ENCODE data around the gene RAB3C.

The RAB3C gene

DNA sequence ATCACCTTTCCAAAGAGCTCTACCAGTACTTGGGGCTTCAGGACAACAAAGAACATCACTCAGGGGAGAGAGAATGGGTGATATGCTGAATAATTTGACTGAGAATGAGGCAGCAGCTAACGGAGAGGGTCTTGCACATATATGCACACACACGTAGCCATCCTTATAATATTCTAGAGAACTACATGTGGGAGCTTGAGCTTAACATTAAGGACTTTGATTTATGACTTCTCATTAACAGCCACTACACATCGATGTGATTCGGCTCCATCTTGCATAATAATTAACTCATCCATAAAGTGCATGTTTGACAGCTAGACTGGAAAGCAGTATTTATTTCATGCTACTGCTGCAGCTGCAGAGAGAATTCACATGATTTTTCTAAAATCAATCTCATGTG, 163.4 kb downstream of the RAB3C start:
- H3K27me3 Mint-ChIP-seq (ENCODE audit: low read depth, poor library complexity), result peaks cover 7% of the 10 kb centered on the region
- TF ChIP-seq, protein P1, sequence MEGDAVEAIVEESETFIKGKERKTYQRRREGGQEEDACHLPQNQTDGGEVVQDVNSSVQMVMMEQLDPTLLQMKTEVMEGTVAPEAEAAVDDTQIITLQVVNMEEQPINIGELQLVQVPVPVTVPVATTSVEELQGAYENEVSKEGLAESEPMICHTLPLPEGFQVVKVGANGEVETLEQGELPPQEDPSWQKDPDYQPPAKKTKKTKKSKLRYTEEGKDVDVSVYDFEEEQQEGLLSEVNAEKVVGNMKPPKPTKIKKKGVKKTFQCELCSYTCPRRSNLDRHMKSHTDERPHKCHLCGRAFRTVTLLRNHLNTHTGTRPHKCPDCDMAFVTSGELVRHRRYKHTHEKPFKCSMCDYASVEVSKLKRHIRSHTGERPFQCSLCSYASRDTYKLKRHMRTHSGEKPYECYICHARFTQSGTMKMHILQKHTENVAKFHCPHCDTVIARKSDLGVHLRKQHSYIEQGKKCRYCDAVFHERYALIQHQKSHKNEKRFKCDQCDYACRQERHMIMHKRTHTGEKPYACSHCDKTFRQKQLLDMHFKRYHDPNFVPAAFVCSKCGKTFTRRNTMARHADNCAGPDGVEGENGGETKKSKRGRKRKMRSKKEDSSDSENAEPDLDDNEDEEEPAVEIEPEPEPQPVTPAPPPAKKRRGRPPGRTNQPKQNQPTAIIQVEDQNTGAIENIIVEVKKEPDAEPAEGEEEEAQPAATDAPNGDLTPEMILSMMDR (IDR thresholded peaks at IDR 0.05), result no peak
- H3K27ac Mint-ChIP-seq, result no peak overlapping the region
- no peak overlapping the region for H3K4me3 Mint-ChIP-seq
- H3K36me3 Mint-ChIP-seq (ENCODE audit: low read depth), result no peaks in the 10 kb centered on the region
- DNase-seq, result no peak
- H3K4me1 Mint-ChIP-seq, result no peaks in the 10 kb centered on the region
- H3K9me3 Mint-ChIP-seq, result no peaks in the 10 kb centered on the region

DNA sequence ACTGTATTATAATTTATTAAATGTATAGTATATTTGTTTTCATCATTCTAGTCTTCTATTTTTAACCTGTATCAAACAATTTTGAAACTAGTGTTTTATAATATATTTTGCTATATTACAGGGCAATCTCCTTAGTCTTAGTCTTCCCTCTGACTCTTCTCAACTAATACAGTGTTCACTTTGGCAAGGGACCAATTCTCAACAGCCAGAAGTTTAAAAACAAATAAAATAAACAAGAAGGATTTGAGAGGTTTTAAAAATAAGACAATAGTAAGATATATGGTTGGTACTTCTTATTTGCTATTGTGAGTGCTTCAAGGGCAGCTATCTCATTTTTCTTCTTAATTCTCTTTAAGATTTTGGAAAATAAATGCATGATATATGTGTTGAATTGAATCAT, 167.2 kb downstream of the RAB3C start:
- no peak for DNase-seq
- Mint-ChIP-seq H3K9me3 (no peaks in the 10 kb centered on the region), H3K36me3 (ENCODE audit: low read depth) (no peaks in the 10 kb centered on the region), H3K4me3 (no peak overlapping the region), H3K27ac (no peak overlapping the region), H3K4me1 (no peaks in the 10 kb centered on the region), H3K27me3 (ENCODE audit: low read depth, poor library complexity) (peaks cover 7% of the 10 kb centered on the region)
- TF ChIP-seq, protein P1 (IDR thresholded peaks at IDR 0.05), result no peak

DNA sequence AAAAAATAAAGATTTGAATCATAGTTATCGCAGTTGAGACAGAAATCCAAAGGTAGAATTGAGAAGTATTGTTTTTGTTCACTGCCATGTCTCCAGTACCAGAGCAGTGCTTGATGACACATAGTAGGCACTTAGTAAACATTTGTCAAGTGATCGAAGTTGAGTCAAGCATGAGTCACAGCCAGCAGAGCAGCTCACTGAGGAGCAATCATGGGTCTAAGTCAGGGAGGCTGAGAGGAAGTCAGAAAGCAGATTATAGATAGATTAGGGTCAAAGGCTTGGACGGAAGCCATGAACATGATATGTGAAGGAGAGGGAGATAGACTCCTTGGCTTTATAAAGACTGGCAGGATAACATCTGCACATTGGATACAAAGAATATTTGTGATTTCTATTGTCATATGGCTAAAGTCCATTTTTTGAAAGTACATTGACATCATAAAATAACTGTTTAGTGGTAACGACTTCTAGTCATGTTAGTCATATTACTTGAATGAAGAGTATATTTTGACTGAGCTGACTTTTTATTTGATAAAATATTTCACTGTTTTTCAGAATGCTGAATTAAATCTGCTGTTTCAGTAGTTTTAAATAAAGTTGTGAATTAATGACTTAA, 168.5 kb downstream of the RAB3C start:
- Mint-ChIP-seq H3K4me3 (no peak overlapping the region), H3K27ac (no peak overlapping the region), H3K36me3 (ENCODE audit: low read depth) (no peaks in the 10 kb centered on the region), H3K9me3 (no peaks in the 10 kb centered on the region), H3K4me1 (no peaks in the 10 kb centered on the region), H3K27me3 (ENCODE audit: low read depth, poor library complexity) (peaks cover 4% of the 10 kb centered on the region)
- TF ChIP-seq, protein P1 (IDR thresholded peaks at IDR 0.05), result no peak
- DNase-seq, result no peak

DNA sequence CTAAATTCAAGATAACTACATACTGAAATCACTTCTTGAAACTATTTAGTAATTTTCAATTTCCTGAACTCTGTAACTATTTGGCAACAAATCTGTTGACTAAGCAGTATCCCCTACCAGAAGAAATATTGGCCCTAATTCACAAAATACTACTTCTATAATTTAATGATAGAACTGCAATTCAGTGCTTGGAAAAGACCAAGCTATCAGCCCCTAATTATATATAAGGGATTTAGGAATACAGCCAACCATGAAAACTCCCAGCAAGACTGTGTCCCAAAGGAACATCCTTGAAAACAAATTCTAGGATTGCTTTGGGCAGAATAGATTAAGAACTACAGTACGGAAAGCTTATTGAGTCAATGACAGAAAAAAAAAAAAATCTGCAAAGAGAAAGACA, 169.2 kb downstream of the RAB3C start:
- Mint-ChIP-seq H3K9me3 (no peaks in the 10 kb centered on the region), H3K4me1 (no peaks in the 10 kb centered on the region), H3K27ac (no peak overlapping the region), H3K36me3 (ENCODE audit: low read depth) (no peaks in the 10 kb centered on the region), H3K4me3 (no peak overlapping the region), H3K27me3 (ENCODE audit: low read depth, poor library complexity) (peaks cover 4% of the 10 kb centered on the region)
- TF ChIP-seq, protein P1 (IDR thresholded peaks at IDR 0.05), result no peak
- no peak for DNase-seq

DNA sequence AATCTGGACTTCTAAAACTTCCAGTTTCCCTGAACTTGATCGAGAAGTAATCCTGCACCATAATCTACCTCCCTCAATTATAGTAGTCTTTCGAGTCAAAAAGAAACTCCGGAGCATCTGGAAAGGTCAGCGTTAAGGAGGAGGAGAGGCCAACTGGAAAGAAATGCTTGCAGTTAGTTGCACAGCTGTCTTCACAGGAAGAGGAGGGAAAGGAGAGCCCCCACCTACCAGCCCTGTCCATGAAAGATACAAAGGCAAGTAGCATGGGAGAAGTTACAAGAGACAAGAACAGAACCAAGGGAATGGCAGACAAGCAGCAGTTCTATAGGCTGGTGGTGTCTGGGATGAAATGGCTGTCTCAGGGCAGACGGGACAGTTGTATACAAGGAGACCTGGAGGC, 170.6 kb downstream of the RAB3C start:
- no peaks in the 10 kb centered on the region for H3K36me3 Mint-ChIP-seq (ENCODE audit: low read depth)
- no peak overlapping the region for H3K27ac Mint-ChIP-seq
- no peak for DNase-seq
- no peaks in the 10 kb centered on the region for H3K4me1 Mint-ChIP-seq
- no peak overlapping the region for H3K4me3 Mint-ChIP-seq
- H3K9me3 Mint-ChIP-seq, result no peaks in the 10 kb centered on the region
- H3K27me3 Mint-ChIP-seq (ENCODE audit: low read depth, poor library complexity), result peaks cover 4% of the 10 kb centered on the region
- TF ChIP-seq, protein P1 (IDR thresholded peaks at IDR 0.05), result no peak

DNA sequence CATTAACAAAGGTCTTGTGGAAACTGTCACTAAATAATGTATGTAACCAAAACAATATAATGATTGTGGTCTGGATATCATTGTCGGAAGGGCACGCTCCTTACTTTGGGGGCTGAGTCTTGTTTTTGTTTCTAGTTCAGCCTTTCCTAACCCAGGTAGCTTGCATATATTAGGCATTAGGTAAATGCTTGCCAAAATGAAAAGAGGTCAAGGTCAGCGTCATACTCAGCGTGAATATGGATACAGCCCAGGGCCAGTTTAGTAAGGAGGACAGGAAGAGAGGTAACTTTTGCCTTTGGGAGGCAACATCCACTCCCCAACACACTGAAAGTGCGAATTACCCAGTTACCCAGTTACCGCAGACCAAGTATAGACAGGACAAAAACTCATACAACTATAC, 171.4 kb downstream of the RAB3C start:
- Mint-ChIP-seq H3K36me3 (ENCODE audit: low read depth) (no peaks in the 10 kb centered on the region), H3K4me3 (no peak overlapping the region), H3K4me1 (no peaks in the 10 kb centered on the region), H3K27ac (no peak overlapping the region), H3K27me3 (ENCODE audit: low read depth, poor library complexity) (peaks cover 2% of the 10 kb centered on the region), H3K9me3 (no peaks in the 10 kb centered on the region)
- no peak for DNase-seq
- TF ChIP-seq, protein P1 (IDR thresholded peaks at IDR 0.05), result no peak
